H1 (cell line): ENCODE results near the gene CACNA1B. TPM values are rescaled to one million over a fixed set of nuclear protein-coding genes. Genes with fewer than 3 reads are reported as not detected.

Experiments used
- CTCF ChIA-PET: fragments of 300-600 bp; sonication (Branson Sonifier 250); formaldehyde crosslinking; loops from one replicate; lab custom pipeline; 2021; ENCODE audit not compliant: partially characterized antibody; lab: Charles Lee
- POLR2A ChIA-PET: fragments of 300-600 bp; sonication (Branson Sonifier 250); formaldehyde crosslinking; loops from one replicate; lab custom pipeline; 2021; ENCODE audit warnings: inconsistent platforms; ENCODE audit not compliant: partially characterized antibody; lab: Charles Lee
- DNase-seq, 2 experiments: peaks; one replicate each; pipeline versions ENCODE4 v3.0.0 to v3.0.0-alpha.2; 2010 to 2022; ENCODE audit warnings: low spot score in 2 of 2, low read depth in 1 of 2, mixed read lengths in 1 of 2
- FAIRE-seq: peaks from 2 replicates; lab custom pipeline; 2011; peaks lifted over from hg19 to GRCh38; lab: Jason Lieb, UNC
- H2AFZ ChIP-seq: 2 replicates; pipeline ENCODE4 v1.8.1; 2012; ENCODE audit warnings: low read length, inconsistent platforms
- H2AK5ac ChIP-seq: 2 replicates; pipeline ENCODE4 v1.6.1; 2013; ENCODE audit warnings: low read depth, low read length
- H2BK120ac ChIP-seq: replicated peaks from 2 replicates; pipeline ENCODE3; 2013; ENCODE audit warnings: low read depth, low read length, inconsistent platforms
- H2BK12ac ChIP-seq: 2 replicates; pipeline ENCODE4 v1.6.1; 2013; ENCODE audit warnings: low read depth, low read length
- H2BK15ac ChIP-seq: 2 replicates; pipeline ENCODE4 v1.6.1; 2013; ENCODE audit warnings: low read length
- H2BK20ac ChIP-seq: 2 replicates; pipeline ENCODE4 v1.6.1; 2013; ENCODE audit warnings: low read length
- H2BK5ac ChIP-seq: 2 replicates; pipeline ENCODE4 v1.6.1; 2013; ENCODE audit warnings: low read depth, low read length
- H3K14ac ChIP-seq: 2 replicates; pipeline ENCODE4 v1.6.1; 2013; ENCODE audit warnings: inconsistent platforms; ENCODE audit not compliant: insufficient read length
- H3K18ac ChIP-seq: 2 replicates; pipeline ENCODE4 v1.6.1; 2013; ENCODE audit warnings: low read length; ENCODE audit errors: extremely low read depth
- H3K23ac ChIP-seq: 2 replicates; pipeline ENCODE4 v1.6.1; 2013; ENCODE audit warnings: inconsistent platforms; ENCODE audit not compliant: insufficient read length
- H3K23me2 ChIP-seq: 2 replicates; pipeline ENCODE4 v1.6.1; 2013; ENCODE audit warnings: low read depth, low read length
- H3K27ac ChIP-seq: 2 replicates; pipeline ENCODE4 v1.6.1; 2011; ENCODE audit warnings: low read depth, low read length, inconsistent platforms
- H3K27me3 ChIP-seq, 4 experiments: replicated peaks in 1 of 4; 1 replicate in 1 of 4; 2 replicates in 3 of 4; pipeline versions ENCODE4 v1.6.1 to v1.8.1; 2011 to 2013; ENCODE audit warnings: low read length in 3 of 4, mild to moderate bottlenecking in 3 of 4, inconsistent platforms in 2 of 4, mixed read lengths in 2 of 4, moderate library complexity in 1 of 4; ENCODE audit not compliant: control insufficient read depth in 3 of 4, insufficient read depth in 3 of 4; ENCODE audit errors: extremely low read depth in 1 of 4
- H3K36me3 ChIP-seq, 4 experiments: 2 replicates each; pipeline versions ENCODE4 v1.6.1 to v1.8.1; 2011 to 2013; ENCODE audit warnings: mild to moderate bottlenecking in 4 of 4, low read length in 3 of 4, moderate library complexity in 2 of 4, control low read depth in 1 of 4, inconsistent platforms in 1 of 4; ENCODE audit not compliant: insufficient read depth in 4 of 4, control insufficient read depth in 2 of 4
- H3K4ac ChIP-seq: replicated peaks from 2 replicates; pipeline ENCODE3; 2013; ENCODE audit warnings: low read length, low read depth, mixed read lengths, inconsistent platforms; ENCODE audit not compliant: insufficient read length
- H3K4me1 ChIP-seq, 4 experiments: replicated peaks in 1 of 4; 1 replicate in 1 of 4; 2 replicates in 3 of 4; pipeline versions ENCODE4 v1.6.1 to v1.8.1; 2011 to 2013; ENCODE audit warnings: low read length in 3 of 4, inconsistent platforms in 2 of 4, mixed read lengths in 1 of 4; ENCODE audit not compliant: insufficient read depth in 4 of 4, control insufficient read depth in 3 of 4
- H3K4me2 ChIP-seq, 2 experiments: 2 replicates each; pipeline versions ENCODE4 v1.6.1 to v1.8.1; 2011 to 2013; ENCODE audit warnings: low read depth in 2 of 2, low read length in 2 of 2, control low read depth in 1 of 2, inconsistent platforms in 1 of 2, mild to moderate bottlenecking in 1 of 2; ENCODE audit not compliant: insufficient read depth in 1 of 2
- H3K4me3 ChIP-seq, 4 experiments: fragments of 200-600, 300-600 bp in 1 of 4; sonication (generic), shearing (Covaris generic), sonication (Bioruptor Twin) in 1 of 4; 2 replicates each; pipeline versions ENCODE4 v1.5.1 to v1.8.1; 2011 to 2016; ENCODE audit warnings: low read length in 4 of 4, low read depth in 3 of 4, control low read depth in 2 of 4, inconsistent platforms in 2 of 4, mild to moderate bottlenecking in 2 of 4, mixed read lengths in 1 of 4, moderate library complexity in 1 of 4; ENCODE audit not compliant: insufficient read depth in 2 of 4; ENCODE audit errors: extremely low read depth in 1 of 4
- H3K56ac ChIP-seq: replicated peaks from 2 replicates; pipeline ENCODE3; 2013; ENCODE audit warnings: low read depth, mild to moderate bottlenecking, mixed read lengths, low read length, inconsistent platforms; ENCODE audit not compliant: insufficient read length
- H3K79me1 ChIP-seq: 2 replicates; pipeline ENCODE4 v1.6.1; 2013; ENCODE audit warnings: low read depth, low read length, control low read depth
- H3K79me2 ChIP-seq, 2 experiments: 2 replicates each; pipeline versions ENCODE4 v1.6.1 to v1.8.1; 2012 to 2013; ENCODE audit warnings: low read length in 2 of 2, mild to moderate bottlenecking in 2 of 2, inconsistent platforms in 1 of 2; ENCODE audit not compliant: insufficient read depth in 2 of 2, control insufficient read depth in 1 of 2
- H3K9ac ChIP-seq, 4 experiments: replicated peaks in 1 of 4; 1 replicate in 1 of 4; 2 replicates in 3 of 4; pipeline versions ENCODE4 v1.6.1 to v1.8.1; 2011 to 2013; ENCODE audit warnings: low read depth in 3 of 4, low read length in 3 of 4, control low read depth in 2 of 4, mild to moderate bottlenecking in 2 of 4, moderate library complexity in 2 of 4, inconsistent platforms in 1 of 4; ENCODE audit errors: extremely low read depth in 1 of 4
- H3K9me3 ChIP-seq, 2 experiments: 2 replicates each; pipeline versions ENCODE4 v1.6.1 to v1.8.1; 2012 to 2013; ENCODE audit warnings: mild to moderate bottlenecking in 2 of 2, moderate library complexity in 2 of 2, control low read depth in 1 of 2, inconsistent platforms in 1 of 2, low read depth in 1 of 2, low read length in 1 of 2, mixed read lengths in 1 of 2; ENCODE audit not compliant: insufficient read depth in 2 of 2
- H4K20me1 ChIP-seq, 2 experiments: replicated peaks in 1 of 2; 2 replicates each; pipeline versions ENCODE3 to v1.8.1; 2011 to 2013; ENCODE audit warnings: inconsistent platforms in 2 of 2, low read length in 2 of 2, mild to moderate bottlenecking in 1 of 2; ENCODE audit not compliant: insufficient read depth in 2 of 2, control insufficient read depth in 1 of 2
- H4K5ac ChIP-seq: 2 replicates; pipeline ENCODE4 v1.6.1; 2013; ENCODE audit warnings: low read length, low read depth, mixed read lengths, inconsistent platforms; ENCODE audit not compliant: insufficient read length
- H4K8ac ChIP-seq: 2 replicates; pipeline ENCODE4 v1.8.0; 2013; ENCODE audit warnings: mild to moderate bottlenecking, moderate library complexity, low read length, inconsistent platforms; ENCODE audit not compliant: insufficient read depth; ENCODE audit errors: extremely low read depth
- H4K91ac ChIP-seq: replicated peaks from 2 replicates; pipeline ENCODE3; 2013; ENCODE audit warnings: low read length, mixed read lengths, inconsistent platforms; ENCODE audit not compliant: insufficient read length
- ATF2 ChIP-seq: IDR thresholded peaks from 2 replicates; pipeline ENCODE4 v1.6.1; 2012; ENCODE audit warnings: low read length, inconsistent platforms
- ATF3 ChIP-seq: IDR thresholded peaks from 2 replicates; pipeline ENCODE4 v1.6.1; 2011; ENCODE audit warnings: low read depth, mild to moderate bottlenecking, low read length; ENCODE audit not compliant: insufficient read depth
- CTBP2 ChIP-seq: IDR thresholded peaks from 2 replicates; pipeline ENCODE4 v1.7.0; 2011; ENCODE audit warnings: borderline replicate concordance, mild to moderate bottlenecking, moderate library complexity, mixed read lengths, low read length; ENCODE audit not compliant: insufficient read depth, insufficient read length
- EGR1 ChIP-seq: IDR thresholded peaks from 2 replicates; pipeline ENCODE4 v1.6.1; 2011; ENCODE audit warnings: low read depth, low read length, borderline replicate concordance
- JUN ChIP-seq: IDR thresholded peaks from 2 replicates; pipeline ENCODE4 v1.6.1; 2011; ENCODE audit warnings: low read depth, mild to moderate bottlenecking, improper control_type of control experiment, low read length
- JUND ChIP-seq: IDR thresholded peaks from 2 replicates; pipeline ENCODE4 v1.6.1; 2011; ENCODE audit warnings: mild to moderate bottlenecking, improper control_type of control experiment, low read length
- KDM4A ChIP-seq: IDR thresholded peaks from one replicate; pipeline ENCODE4 v1.7.1; 2012; ENCODE audit warnings: low read depth, mild to moderate bottlenecking, moderate library complexity, low read length, inconsistent platforms; ENCODE audit not compliant: severe bottlenecking
- POLR2A ChIP-seq, 2 experiments: IDR thresholded peaks; 1 replicate in 1 of 2; 2 replicates in 1 of 2; pipeline ENCODE4 v1.6.1; 2011; ENCODE audit warnings: low read depth in 2 of 2, low read length in 2 of 2, mild to moderate bottlenecking in 2 of 2; ENCODE audit errors: control extremely low read depth in 1 of 2
- RBBP5 ChIP-seq: IDR thresholded peaks from 2 replicates; pipeline ENCODE4 v1.7.1; 2012; ENCODE audit warnings: low read depth, mild to moderate bottlenecking, inconsistent platforms, low read length, moderate library complexity, borderline replicate concordance
- SIN3A ChIP-seq, 2 experiments: IDR thresholded peaks in 1 of 2; conservative IDR thresholded peaks in 1 of 2; 2 replicates each; pipeline ENCODE4 v1.6.1; 2011 to 2012; ENCODE audit warnings: low read length in 2 of 2, improper control_type of control experiment in 1 of 2, low read depth in 1 of 2, mild to moderate bottlenecking in 1 of 2
- SP1 ChIP-seq: IDR thresholded peaks from 2 replicates; pipeline ENCODE4 v1.6.1; 2011; ENCODE audit warnings: low read depth, low read length
- SP4 ChIP-seq: IDR thresholded peaks from 2 replicates; pipeline ENCODE4 v1.6.1; 2012; ENCODE audit warnings: low read length, inconsistent platforms
- TCF12 ChIP-seq: IDR thresholded peaks from 2 replicates; pipeline ENCODE4 v1.6.1; 2011; ENCODE audit warnings: low read depth, mild to moderate bottlenecking, low read length
- WGBS, 2 experiments: shearing (Covaris generic) in 1 of 2; methylation state at CpG; one replicate each; pipeline versions ENCODE4 v1.1.6 to v1.1.7; 2013 to 2015; ENCODE audit warnings: low lambda C conversion rate in 2 of 2, mixed read lengths in 2 of 2, inconsistent platforms in 1 of 2, low coverage in 1 of 2, missing lambda C conversion rate in 1 of 2; ENCODE audit not compliant: insufficient replicate concordance in 2 of 2, insufficient coverage in 1 of 2, insufficient read length in 1 of 2; ENCODE audit errors: extremely low coverage in 1 of 2, missing lambda C conversion rate in 1 of 2; 5-methylcytosine and 5-hydroxymethylcytosine counted together
- polyA plus RNA-seq, 7 experiments: library from polyadenylated mRNA; depleted of rRNA in 3 of 7; stranded (reverse) in 5 of 7; unstranded in 2 of 7; fragments of >200 nt in 5 of 7; fragments of 200-250 nt in 2 of 7; gene quantifications; 1 replicate in 5 of 7; 2 replicates in 1 of 7; 4 replicates in 1 of 7; pipeline versions ENCODE4 v1.2.1 to v1.2.3, GENCODE V29; 2011 to 2013; ENCODE audit warnings: missing spikeins in 2 of 7, mixed read lengths in 2 of 7
- total RNA-seq: library from RNA; stranded (reverse); fragmentation: NEBNext Ultra II Directional; extraction: Animal tissue kit (Norgen Biotek cat#: 25700); gene quantifications from 2 replicates; pipeline ENCODE4 v1.2.1, GENCODE V29; 2021

CACNA1B gene
- total and polyA plus RNA-seq, 2 of the 8 experiments (the other 6 are each of a cell fraction or from before 2014, with no cell fraction given) = 1.5 to 5.7 TPM

DNA sequence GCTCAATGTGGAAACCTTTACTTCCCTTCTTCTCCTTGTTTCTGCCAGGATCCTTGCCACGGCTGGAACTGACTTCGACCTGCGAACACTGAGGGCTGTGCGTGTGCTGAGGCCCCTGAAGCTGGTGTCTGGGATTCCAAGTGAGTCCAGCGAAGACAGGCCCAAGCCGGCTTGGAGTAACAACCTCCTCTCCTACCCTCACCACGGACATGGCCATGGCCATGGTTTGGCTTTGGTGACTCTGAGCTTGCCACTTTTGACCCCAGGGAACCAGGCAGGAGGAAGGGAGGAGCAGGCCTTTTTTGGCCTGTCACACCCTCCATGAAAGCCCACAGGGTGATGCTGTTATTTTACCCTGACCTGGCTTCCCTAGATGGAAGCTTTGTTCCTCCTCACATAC is 35.5 kb downstream of the CACNA1B start:
- H2AK5ac ChIP-seq = no peak overlapping the region
- 79% methylated on average over 7 of the region's 7 CpGs; no CpG with 5 or more reads in 1 of the 2 experiments for WGBS, 2 experiments
- H2BK15ac ChIP-seq = no peak overlapping the region
- H2BK12ac ChIP-seq = no peak overlapping the region
- ChIA-PET POLR2A (no interaction called here), CTCF (no interaction called here)
- H3K9ac ChIP-seq = no peak overlapping the region
- H3K27me3 ChIP-seq = no peaks in the 10 kb centered on the region
- no peaks in the 10 kb centered on the region; the same call in 1 of the 2 replicates for H3K79me1 ChIP-seq
- peaks cover 26 to 43% of the 10 kb centered on the region in 2 experiments for H3K9me3 ChIP-seq
- no peak overlapping the region for H4K91ac ChIP-seq
- H3K18ac ChIP-seq = no peak overlapping the region
- no peaks in the 10 kb centered on the region for H3K23me2 ChIP-seq
- FAIRE-seq (no peak), DNase-seq (no peak)
- no peaks in the 10 kb centered on the region for H3K79me2 ChIP-seq
- H2BK5ac ChIP-seq = no peak overlapping the region; the same call in 1 of the 2 replicates
- H3K14ac ChIP-seq = no peak overlapping the region
- no peak overlapping the region for H2AFZ ChIP-seq
- no peaks in the 10 kb centered on the region for H3K4me1 ChIP-seq
- peaks cover 0 to 6% of the 10 kb centered on the region in 2 experiments for H4K20me1 ChIP-seq
- H4K8ac ChIP-seq = no peak overlapping the region
- no peak overlapping the region for H3K4ac ChIP-seq
- no peak overlapping the region for H3K27ac ChIP-seq
- no peak overlapping the region for H3K4me3 ChIP-seq
- no peak overlapping the region for H3K56ac ChIP-seq
- no peak overlapping the region for H2BK20ac ChIP-seq
- no peak overlapping the region for H2BK120ac ChIP-seq
- no peak overlapping the region for H4K5ac ChIP-seq
- no peak overlapping the region for H3K23ac ChIP-seq
- no peak overlapping the region for H3K4me2 ChIP-seq
- H3K36me3 ChIP-seq = peaks cover 0 to 7% (median under 1%) of the 10 kb centered on the region in 4 experiments; a peak in 3 of 8 replicates
- TF ChIP-seq ATF3 (no peak), SP1 (no peak), JUND (no peak), TCF12 (no peak), JUN (no peak), ATF2 (no peak), KDM4A (no peak), SIN3A (conservative IDR thresholded peaks at IDR 0.05 in 1 of 2, IDR thresholded peaks at IDR 0.05 in 1 of 2; ENCODE audit: low read depth in 1 of 2, low read length in 2 of 2) (no peak), POLR2A (IDR thresholded peaks at IDR 0.05; ENCODE audit: control extremely low read depth in 1 of 2, low read depth in 2 of 2, low read length in 2 of 2) (no peak), RBBP5 (no peak), CTBP2 (no peak), SP4 (no peak), EGR1 (no peak)
